Urothelium cell line (cell line): ENCODE results near the gene SAMD5.
"Not testable (repeated sequence)": the region's sequence is repeated elsewhere in the genome, so short reads cannot be mapped to it uniquely, and the experiment has no call there.

Source experiments
- DNase-seq: peaks from one replicate; pipeline ENCODE4 v3.0.0; 2011; ENCODE audit warnings: low spot score, mixed read lengths
- FAIRE-seq: peaks from 2 replicates; lab custom pipeline; 2011; peaks lifted over from hg19 to GRCh38; lab: Jason Lieb, UNC

The SAMD5 gene

DNA sequence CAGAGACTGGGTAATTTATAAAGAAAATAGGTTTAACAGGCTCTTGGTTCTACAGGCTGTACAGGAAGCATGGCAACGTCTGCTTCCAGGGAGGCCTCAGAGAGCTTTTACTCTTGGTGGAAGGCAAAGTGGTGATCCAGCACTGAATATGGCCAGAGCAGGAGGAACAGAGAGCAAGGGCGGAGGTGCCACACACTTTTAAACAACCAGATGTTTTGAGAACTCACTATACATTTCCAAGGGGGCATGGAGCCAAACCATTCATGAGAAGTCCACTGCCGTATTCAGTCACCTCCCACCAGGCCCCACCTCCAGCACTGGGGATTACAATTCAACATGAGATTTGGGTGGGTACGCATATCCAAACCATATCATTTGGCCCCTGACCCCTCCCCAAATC is 18.7 kb downstream of the SAMD5 start:
- DNase-seq = no peak
- FAIRE-seq = no peak

DNA sequence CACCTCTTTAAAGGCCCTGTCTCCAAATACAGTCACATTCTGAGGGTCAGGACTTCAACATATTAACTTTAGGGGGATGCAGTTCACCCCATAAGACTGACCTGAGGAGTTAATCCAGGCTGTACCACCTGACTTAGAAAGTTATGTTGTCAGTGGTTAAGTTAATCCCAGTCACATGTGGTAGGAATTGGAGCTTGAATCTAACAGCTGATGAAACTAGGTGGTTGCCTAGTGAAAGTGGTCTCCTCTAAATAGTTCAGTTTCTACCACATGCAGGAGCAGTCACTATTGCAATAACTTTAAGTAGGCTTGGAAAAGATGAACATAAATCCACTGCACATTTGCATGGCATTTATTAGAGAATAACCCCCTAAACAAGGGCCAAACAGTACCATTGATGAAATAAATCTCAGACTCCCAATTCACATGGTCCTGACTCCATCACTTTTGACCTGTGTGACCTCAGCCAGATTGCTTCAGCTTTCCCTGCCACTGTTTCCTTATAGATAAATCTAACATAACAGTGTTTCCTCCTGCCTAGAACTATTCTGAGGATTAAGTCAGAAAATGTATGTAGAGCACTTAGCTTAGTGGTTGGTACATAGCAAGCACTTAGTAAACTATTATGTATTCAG is 20.1 kb downstream of the SAMD5 start:
- no peak for FAIRE-seq
- DNase-seq = no peak

GRCh38 chr6:147530132-147531060 is 21.9 kb downstream of the SAMD5 start:
- DNase-seq = no peak
- FAIRE-seq = no peak

GRCh38 chr6:147531321-147531720 is 22.8 kb downstream of the SAMD5 start:
- FAIRE-seq (no peak), DNase-seq (no peak)

GRCh38 chr6:147534116-147534860 is 25.8 kb downstream of the SAMD5 start:
- FAIRE-seq (no peak), DNase-seq (no peak)

GRCh38 chr6:147538821-147539220 is 30.3 kb downstream of the SAMD5 start:
- FAIRE-seq = no peak
- DNase-seq = no peak

- DNase-seq (no peak), FAIRE-seq (no peak)
Observed at GRCh38 chr6:147540075-147540474, 31.6 kb downstream of the SAMD5 start.

DNA sequence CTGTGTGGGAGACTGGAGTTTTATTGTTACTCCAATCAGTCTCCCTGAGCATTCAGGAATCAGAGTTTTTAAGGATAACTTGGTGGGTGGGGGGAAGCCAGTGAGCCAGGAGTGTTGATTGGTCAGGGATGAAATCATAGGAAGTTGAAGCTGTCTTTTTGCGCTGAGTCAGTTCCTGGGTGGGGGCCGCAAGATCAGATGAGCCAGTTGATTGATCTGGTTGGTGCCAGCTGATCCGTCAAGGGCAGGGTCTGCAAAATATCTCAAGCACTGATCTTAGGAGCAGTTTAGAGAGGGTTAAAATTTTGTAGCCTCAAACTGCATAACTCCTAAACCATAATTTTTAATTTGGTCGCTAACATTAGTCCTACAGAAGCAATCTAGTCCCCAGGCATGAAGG is 33.9 kb downstream of the SAMD5 start:
- DNase-seq, FAIRE-seq: not testable (repeated sequence)

GRCh38 chr6:147544420-147544819 is 35.9 kb downstream of the SAMD5 start:
- FAIRE-seq (no peak), DNase-seq (no peak)

GRCh38 chr6:147546501-147547368 is 38.2 kb downstream of the SAMD5 start:
- DNase-seq = no peak
- no peak for FAIRE-seq

GRCh38 chr6:147547369-147547902 is 38.9 kb downstream of the SAMD5 start:
- DNase-seq (no peak), FAIRE-seq (no peak)

DNA sequence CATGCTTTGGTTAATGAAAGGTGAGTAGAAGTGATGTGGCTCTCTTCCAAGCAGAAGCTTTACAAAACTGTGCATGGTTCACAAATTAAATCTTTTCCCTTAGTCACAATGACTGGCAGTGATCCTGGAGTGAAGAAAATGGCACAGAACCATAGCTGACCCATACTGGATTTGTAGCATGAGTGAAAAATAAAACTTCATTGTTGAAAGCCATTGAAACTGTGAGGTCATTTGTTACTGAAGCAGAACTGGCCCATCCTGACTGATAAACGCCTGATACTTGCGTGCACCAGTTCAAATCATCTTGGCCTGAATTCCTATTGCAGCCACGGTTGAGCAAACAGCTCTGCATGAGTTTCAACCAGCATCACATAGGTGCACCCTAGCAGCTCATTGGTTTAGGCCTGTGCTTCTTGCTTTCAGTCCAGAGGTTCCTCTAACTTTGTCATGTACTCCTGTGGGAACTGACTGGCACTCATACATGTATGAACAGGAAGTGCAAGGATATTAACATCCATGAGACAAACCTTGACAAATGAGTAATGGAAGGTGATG is 40.5 kb downstream of the SAMD5 start:
- no peak for DNase-seq
- no peak for FAIRE-seq

DNA sequence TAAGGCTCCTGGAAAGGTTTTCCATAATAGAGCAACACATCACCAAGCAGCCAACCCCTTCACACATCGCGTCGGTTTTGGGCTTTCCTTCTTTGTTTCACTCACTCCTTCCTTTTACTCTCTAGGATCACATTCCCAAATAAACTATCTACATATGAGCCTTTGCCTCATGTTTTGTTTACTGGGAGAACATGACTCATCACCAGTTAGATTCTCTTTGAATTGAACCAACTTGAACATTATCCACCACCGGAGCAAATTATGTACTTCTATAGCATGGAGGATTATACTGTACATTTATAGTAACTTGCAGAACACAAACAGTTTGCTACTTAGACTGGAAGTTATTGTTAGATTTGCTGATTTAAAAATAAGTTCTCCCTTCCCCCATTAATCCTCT is 41.0 kb downstream of the SAMD5 start:
- FAIRE-seq = no peak

DNA sequence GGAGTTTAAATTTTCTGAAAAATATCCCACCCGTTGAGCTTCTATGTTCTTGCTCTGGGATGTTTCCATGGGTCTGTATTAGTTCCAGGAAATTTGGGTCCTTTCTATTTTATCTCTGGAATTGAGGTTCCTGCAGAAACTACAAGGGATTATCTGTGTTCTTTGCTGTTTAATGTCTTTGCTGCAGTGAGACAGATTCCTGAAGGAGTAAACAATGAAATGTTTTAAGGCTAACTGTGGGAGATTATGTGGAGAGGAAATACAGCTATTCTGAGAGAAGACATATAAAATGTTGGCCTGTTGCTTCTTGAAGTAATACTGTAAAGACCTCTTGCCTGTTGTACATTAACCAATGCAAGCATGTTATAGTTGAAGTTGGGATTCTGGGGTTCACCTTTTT is 43.5 kb downstream of the SAMD5 start:
- no peak for FAIRE-seq

More for the DNA sequence above, 41.0 kb downstream of the SAMD5 start:
- DNase-seq = no peak

GRCh38 chr6:147553099-147553498 is 44.6 kb downstream of the SAMD5 start:
- DNase-seq = no peak
- FAIRE-seq = no peak

More for the DNA sequence above, 43.5 kb downstream of the SAMD5 start:
- no peak for DNase-seq

GRCh38 chr6:147554281-147554680 is 45.8 kb downstream of the SAMD5 start:
- DNase-seq (no peak), FAIRE-seq (no peak)

GRCh38 chr6:147559006-147559405 is 50.5 kb downstream of the SAMD5 start:
- no peak for FAIRE-seq

DNA sequence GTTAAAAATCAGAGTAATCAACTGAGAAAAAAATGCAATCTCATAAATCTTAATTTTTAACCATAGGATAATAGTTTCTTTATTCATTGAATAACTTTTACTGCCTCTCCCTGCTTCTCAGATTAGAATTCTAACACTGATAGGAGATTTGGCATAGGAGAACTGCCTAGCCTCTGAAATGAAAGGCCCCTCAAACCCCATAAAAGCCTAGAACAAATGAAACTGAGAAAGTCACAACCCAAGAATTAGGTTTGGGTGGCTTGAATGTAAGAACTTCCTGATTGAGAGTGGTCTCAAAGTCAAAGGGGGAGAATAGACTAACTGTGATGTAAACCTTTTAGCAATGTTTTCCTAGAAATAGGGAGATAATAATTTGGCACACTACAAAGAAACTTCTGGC is 52.2 kb downstream of the SAMD5 start:
- FAIRE-seq (no peak), DNase-seq (no peak)

More at GRCh38 chr6:147559006-147559405, 50.5 kb downstream of the SAMD5 start:
- DNase-seq = no peak

- no peak for FAIRE-seq
- no peak for DNase-seq
Observed at GRCh38 chr6:147561726-147562125, 53.2 kb downstream of the SAMD5 start.

DNA sequence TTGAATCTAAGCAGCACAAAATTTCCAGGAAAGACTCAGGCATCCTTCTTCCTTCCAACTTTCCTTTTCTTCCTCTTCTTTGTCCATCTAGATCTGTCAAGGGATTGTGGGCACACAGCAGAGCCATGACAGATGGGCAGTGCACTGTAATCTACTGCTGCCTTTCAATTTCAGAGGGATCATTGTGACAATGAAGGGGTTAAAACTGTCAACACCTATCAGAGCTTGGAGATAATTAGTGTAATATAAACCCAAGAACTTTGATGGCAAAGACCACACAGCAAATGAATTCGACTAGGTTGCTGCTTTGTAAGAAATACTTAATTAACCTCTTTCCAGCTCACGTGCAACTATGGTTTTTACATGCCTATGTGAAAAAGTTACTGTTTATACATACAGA is 55.0 kb downstream of the SAMD5 start:
- DNase-seq (no peak), FAIRE-seq (no peak)
